Measurements from ENCODE around the gene CANX.

The CANX gene

GRCh38 chr5:179755022-179755421, 56.3 kb downstream of the CANX start:
- H3K27ac ChIP-seq: no peak overlapping the region
- TF ChIP-seq, protein P1, sequence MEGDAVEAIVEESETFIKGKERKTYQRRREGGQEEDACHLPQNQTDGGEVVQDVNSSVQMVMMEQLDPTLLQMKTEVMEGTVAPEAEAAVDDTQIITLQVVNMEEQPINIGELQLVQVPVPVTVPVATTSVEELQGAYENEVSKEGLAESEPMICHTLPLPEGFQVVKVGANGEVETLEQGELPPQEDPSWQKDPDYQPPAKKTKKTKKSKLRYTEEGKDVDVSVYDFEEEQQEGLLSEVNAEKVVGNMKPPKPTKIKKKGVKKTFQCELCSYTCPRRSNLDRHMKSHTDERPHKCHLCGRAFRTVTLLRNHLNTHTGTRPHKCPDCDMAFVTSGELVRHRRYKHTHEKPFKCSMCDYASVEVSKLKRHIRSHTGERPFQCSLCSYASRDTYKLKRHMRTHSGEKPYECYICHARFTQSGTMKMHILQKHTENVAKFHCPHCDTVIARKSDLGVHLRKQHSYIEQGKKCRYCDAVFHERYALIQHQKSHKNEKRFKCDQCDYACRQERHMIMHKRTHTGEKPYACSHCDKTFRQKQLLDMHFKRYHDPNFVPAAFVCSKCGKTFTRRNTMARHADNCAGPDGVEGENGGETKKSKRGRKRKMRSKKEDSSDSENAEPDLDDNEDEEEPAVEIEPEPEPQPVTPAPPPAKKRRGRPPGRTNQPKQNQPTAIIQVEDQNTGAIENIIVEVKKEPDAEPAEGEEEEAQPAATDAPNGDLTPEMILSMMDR (conservative IDR thresholded peaks at IDR 0.05): no peak

GRCh38 chr5:179758955-179759354, 60.2 kb downstream of the CANX start:
- TF ChIP-seq, protein P1 (conservative IDR thresholded peaks at IDR 0.05): no peak
- no peak overlapping the region for H3K27ac ChIP-seq

DNA sequence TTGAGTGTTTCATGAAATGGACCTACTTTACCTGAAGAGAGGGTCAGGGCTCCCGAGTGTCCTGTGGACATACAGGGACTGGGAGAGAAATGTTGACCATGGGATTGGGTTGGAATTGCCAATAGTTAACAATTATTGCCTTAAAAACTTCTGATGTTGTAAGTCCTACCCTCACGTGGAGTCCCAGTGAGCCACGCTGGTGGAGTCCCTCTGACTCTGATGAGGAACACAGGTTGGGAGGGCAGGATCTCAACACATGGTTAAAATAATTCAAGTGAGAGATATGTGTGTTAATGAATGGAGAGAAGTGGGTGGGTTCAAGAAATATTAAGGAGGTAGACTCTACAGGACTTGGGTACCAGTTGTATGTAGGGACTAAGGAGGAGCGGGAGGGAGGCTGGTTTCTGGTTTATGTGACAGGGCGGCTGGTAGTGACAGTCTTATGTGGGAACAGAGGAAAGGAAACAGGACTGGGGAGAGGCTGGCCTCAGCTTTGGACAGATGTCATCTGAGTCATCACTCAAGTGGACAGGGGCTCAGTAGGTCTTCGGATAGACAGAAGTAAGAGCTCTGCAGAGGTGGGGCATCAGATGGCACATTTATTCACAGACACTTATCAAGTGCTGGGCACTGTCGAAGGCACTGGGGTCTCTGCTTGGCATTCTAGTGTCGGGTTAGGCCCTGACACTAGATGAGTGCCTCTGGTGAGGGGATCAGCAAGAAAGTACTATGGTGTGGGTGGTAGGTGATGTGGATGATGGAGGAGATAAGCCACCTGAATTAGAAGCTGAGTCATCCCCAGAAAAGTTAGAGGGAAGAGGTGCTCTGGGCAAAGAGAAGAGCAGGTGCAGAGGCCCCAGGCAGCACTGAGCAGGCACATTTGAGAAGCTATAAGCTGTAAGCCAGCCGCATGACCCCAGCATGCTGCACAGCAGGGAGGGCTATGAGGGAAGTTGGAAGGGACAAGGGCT, 61.1 kb downstream of the CANX start:
- TF ChIP-seq, protein P1 (conservative IDR thresholded peaks at IDR 0.05): no peak
- no peak overlapping the region for H3K27ac ChIP-seq

- TF ChIP-seq, protein P1 (conservative IDR thresholded peaks at IDR 0.05): no peak
- H3K27ac ChIP-seq: peak overlapping the region; percentile 44
These were observed 63.5 kb downstream of the CANX start for GRCh38 chr5:179762079-179762780.

DNA sequence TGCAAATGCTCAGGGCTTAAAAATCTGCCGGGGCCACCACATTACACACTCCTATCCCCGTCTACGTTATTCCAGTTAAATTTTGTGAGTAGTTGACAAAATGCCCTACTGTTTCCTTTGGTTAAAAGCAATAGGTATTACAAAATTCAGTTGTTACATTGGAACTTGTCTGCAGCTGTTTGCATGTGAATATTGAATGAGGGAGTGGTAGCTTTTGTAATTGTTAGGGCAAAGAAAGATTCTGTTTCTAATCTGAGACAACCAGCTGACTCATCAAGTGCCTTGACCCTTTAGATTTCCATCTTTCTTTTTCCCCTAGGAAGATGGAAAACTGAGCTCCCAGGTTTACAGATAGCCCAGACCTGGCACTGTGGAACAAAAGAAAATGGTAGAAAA, 64.0 kb downstream of the CANX start:
- TF ChIP-seq, protein P1 (conservative IDR thresholded peaks at IDR 0.05): 0 out of 2 replicates have a peak, but pooled peaks have one; percentile 48
- peak overlapping the region; percentile 44 for H3K27ac ChIP-seq

GRCh38 chr5:179763215-179763945, 64.6 kb downstream of the CANX start:
- TF ChIP-seq, protein P1 (conservative IDR thresholded peaks at IDR 0.05): peak; percentile 99
- H3K27ac ChIP-seq: peak overlapping the region; percentile 44

DNA sequence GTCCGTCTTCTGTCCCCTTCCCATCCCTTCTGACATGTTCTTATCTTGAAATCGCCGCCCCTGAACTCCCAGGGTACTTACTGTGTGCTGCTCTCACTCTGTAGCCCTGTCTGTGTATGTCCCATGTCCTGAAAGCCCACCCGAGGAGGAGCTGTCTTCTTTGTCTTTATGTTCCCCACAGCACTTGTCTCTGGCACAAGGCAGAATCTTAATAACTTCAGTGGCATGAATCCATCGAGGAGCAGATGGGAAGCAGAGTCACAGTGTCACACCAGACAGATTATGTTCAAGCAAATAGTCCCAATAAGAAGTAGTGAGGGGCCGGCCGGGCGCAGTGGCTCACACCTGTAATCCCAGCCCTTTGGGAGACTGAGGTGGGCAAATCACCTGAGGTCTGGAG, 65.3 kb downstream of the CANX start:
- peak overlapping the region; percentile 44 for H3K27ac ChIP-seq
- TF ChIP-seq, protein P1 (conservative IDR thresholded peaks at IDR 0.05): no peak

All from VCaP (cell line).